ENCODE results near the gene TMEM120A. TPM values are rescaled to one million over a fixed set of nuclear protein-coding genes. Genes with fewer than 3 reads are reported as not detected.
"Not testable (repeated sequence)": the region's sequence is repeated elsewhere in the genome, so short reads cannot be mapped to it uniquely, and the experiment has no call there.

Gene TMEM120A
- total RNA-seq, 1 experiment from 2014 or later: 71.0 TPM

DNA sequence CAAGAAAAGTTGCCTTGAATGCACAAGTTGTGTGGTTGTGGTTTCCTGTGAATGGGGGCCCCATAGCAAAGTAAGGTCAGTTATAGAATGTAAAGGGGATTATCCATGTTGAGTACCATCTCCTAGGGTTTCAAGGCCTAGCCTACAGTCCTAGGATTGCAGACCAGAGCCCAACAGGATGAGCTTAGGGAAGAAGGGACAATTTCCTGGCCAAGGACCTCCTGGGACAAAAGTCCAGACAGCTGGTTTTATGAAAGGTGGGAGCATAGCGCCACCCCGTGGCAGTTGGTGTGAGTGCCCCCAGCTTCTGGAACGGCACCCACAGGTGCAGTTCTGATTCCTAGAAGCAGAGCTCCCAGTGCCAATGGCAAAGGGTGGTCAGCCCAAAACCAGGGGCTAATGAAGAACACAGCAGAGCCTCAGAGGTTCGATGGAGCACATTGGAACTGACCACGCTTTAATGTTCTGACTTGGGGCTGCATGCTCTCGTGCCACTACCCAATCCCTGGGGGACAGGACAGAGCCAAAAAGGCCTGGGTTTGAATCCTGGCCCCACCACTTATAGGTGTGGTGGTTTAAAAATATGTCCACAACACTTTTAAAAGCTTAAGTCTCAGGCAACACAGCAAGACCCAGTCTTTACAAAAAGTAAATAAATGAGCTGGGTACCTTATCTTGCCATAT is 25.8 kb upstream of the TMEM120A start:
- intact Hi-C loops (cut with micrococcal nuclease; ENCODE audit: unreplicated experiment) (loop anchor here (1.0 kb wide), 1 partner anchor 154 kb away; no protein-coding TSS in a partner anchor), in situ Hi-C loops (cut with HindIII; ENCODE audit: low pct_unique_long_range_greater_than_20kb, low sequenced_read_pairs) (no loop called here)
- ATAC-seq (peak; percentile 90), DNase-seq (ENCODE audit: low read depth, low spot score) (peak; percentile 48)
- no peaks in the 10 kb centered on the region for H3K4me1 ChIP-seq (ENCODE audit: control insufficient read depth, insufficient read depth, low read length)
- no peaks in the 10 kb centered on the region for H3K27me3 ChIP-seq (ENCODE audit: control insufficient read depth, insufficient read depth, low read length)
- TF ChIP-seq, protein P1, sequence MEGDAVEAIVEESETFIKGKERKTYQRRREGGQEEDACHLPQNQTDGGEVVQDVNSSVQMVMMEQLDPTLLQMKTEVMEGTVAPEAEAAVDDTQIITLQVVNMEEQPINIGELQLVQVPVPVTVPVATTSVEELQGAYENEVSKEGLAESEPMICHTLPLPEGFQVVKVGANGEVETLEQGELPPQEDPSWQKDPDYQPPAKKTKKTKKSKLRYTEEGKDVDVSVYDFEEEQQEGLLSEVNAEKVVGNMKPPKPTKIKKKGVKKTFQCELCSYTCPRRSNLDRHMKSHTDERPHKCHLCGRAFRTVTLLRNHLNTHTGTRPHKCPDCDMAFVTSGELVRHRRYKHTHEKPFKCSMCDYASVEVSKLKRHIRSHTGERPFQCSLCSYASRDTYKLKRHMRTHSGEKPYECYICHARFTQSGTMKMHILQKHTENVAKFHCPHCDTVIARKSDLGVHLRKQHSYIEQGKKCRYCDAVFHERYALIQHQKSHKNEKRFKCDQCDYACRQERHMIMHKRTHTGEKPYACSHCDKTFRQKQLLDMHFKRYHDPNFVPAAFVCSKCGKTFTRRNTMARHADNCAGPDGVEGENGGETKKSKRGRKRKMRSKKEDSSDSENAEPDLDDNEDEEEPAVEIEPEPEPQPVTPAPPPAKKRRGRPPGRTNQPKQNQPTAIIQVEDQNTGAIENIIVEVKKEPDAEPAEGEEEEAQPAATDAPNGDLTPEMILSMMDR (IDR thresholded peaks at IDR 0.05): peak; percentile 88
- no peak for TF ChIP-seq TCF7L2 (IDR thresholded peaks at IDR 0.05; ENCODE audit: low read depth, low read length)
- ChIA-PET POLR2A (no interaction called here), CTCF (interaction anchor here (0.8 to 1.4 kb wide), 3 partner anchors 11 to 258 kb away, joined by 3 to 9 read pairs (median 3); no protein-coding TSS in a partner anchor)
- no peaks in the 10 kb centered on the region for H3K36me3 ChIP-seq (ENCODE audit: control insufficient read depth, insufficient read depth, low read length)
- no peaks in the 10 kb centered on the region for H3K9me3 ChIP-seq (ENCODE audit: control insufficient read depth, insufficient read depth, low read depth, low read length)
- no TSS peak for BruUV-seq (replicated peaks)
- no peak overlapping the region for H3K4me3 ChIP-seq (ENCODE audit: low read depth in 2 of 2, low read length in 2 of 2)
- no peak overlapping the region for H3K27ac ChIP-seq (ENCODE audit: low read length)

DNA sequence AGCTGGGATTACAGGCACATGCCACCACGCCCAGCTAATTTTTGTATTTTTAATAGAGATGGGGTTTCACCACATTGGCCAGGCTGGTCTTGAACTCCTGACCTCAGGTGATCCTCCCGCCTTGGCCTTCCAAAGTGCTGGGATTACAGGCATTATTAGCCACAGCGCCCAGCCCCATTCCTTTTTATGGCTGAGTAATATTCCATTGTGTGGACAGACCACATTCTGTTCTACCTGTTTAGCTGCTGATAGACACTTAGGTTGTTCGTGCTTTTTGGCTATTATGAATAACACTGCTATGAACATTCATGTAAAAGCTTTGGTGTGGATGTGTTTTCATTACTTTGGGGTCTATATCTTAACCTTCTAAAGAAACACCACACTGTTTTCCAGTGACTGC is 24.1 kb upstream of the TMEM120A start:
- H3K27ac ChIP-seq (ENCODE audit: low read length); H3K4me1 ChIP-seq (ENCODE audit: control insufficient read depth, insufficient read depth, low read length); H3K36me3 ChIP-seq (ENCODE audit: control insufficient read depth, insufficient read depth, low read length); CTCF ChIA-PET; in situ Hi-C loops (cut with HindIII; ENCODE audit: low pct_unique_long_range_greater_than_20kb, low sequenced_read_pairs); intact Hi-C loops (cut with micrococcal nuclease; ENCODE audit: unreplicated experiment); H3K4me3 ChIP-seq (ENCODE audit: low read depth in 2 of 2, low read length in 2 of 2); ATAC-seq; H3K27me3 ChIP-seq (ENCODE audit: control insufficient read depth, insufficient read depth, low read length); DNase-seq (ENCODE audit: low read depth, low spot score); POLR2A ChIA-PET; BruUV-seq (replicated peaks); H3K9me3 ChIP-seq (ENCODE audit: control insufficient read depth, insufficient read depth, low read depth, low read length): not testable (repeated sequence)

DNA sequence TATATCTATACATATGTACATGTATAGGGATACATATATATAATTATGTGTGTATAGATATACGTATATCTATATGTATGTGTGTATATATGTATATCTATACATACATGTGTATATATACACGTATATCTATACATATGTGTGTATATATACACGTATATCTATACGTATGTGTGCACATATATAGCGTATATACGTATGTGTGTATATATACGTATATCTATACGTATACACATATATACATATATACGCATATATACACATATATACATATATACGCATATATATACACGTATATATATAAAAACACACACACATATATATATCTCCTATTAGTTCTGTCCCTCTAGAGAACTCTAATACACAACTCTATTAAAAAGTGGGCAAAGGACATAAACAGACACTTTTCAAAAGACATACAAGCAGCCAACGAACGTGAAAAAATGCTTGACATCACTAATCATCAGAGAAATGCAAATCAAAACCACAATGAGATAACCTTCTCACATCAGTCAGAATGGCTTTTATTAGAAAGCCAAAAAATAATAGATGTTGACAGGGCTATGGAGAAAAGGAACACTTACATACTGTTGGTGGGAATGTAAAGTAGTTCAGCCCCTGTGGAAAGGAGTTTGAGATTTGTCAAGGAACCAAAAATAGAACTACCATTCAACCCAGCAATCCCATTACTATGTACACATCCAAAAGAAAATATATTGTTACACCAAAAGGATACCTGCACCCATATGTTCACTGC is 22.0 kb upstream of the TMEM120A start:
- H3K27ac ChIP-seq (ENCODE audit: low read length): no peak overlapping the region
- intact Hi-C loops (cut with micrococcal nuclease; ENCODE audit: unreplicated experiment) (no loop called here), in situ Hi-C loops (cut with HindIII; ENCODE audit: low pct_unique_long_range_greater_than_20kb, low sequenced_read_pairs) (no loop called here)
- TF ChIP-seq SIN3A (IDR thresholded peaks at IDR 0.05; ENCODE audit: borderline replicate concordance, insufficient read depth, low read depth, low read length): no peak
- no peak for TF ChIP-seq POLR2AphosphoS5 (IDR thresholded peaks at IDR 0.05; ENCODE audit: low read depth, low read length)
- TF ChIP-seq, protein P2, sequence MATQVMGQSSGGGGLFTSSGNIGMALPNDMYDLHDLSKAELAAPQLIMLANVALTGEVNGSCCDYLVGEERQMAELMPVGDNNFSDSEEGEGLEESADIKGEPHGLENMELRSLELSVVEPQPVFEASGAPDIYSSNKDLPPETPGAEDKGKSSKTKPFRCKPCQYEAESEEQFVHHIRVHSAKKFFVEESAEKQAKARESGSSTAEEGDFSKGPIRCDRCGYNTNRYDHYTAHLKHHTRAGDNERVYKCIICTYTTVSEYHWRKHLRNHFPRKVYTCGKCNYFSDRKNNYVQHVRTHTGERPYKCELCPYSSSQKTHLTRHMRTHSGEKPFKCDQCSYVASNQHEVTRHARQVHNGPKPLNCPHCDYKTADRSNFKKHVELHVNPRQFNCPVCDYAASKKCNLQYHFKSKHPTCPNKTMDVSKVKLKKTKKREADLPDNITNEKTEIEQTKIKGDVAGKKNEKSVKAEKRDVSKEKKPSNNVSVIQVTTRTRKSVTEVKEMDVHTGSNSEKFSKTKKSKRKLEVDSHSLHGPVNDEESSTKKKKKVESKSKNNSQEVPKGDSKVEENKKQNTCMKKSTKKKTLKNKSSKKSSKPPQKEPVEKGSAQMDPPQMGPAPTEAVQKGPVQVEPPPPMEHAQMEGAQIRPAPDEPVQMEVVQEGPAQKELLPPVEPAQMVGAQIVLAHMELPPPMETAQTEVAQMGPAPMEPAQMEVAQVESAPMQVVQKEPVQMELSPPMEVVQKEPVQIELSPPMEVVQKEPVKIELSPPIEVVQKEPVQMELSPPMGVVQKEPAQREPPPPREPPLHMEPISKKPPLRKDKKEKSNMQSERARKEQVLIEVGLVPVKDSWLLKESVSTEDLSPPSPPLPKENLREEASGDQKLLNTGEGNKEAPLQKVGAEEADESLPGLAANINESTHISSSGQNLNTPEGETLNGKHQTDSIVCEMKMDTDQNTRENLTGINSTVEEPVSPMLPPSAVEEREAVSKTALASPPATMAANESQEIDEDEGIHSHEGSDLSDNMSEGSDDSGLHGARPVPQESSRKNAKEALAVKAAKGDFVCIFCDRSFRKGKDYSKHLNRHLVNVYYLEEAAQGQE (IDR thresholded peaks at IDR 0.05; ENCODE audit: insufficient read depth in 1 of 2, low read depth in 2 of 2, low read length in 1 of 2): no peak
- TF ChIP-seq, protein P1 (IDR thresholded peaks at IDR 0.05): no peak
- TF ChIP-seq TCF7L2 (IDR thresholded peaks at IDR 0.05; ENCODE audit: low read depth, low read length): no peak
- H3K36me3 ChIP-seq (ENCODE audit: control insufficient read depth, insufficient read depth, low read length): no peaks in the 10 kb centered on the region
- H3K9me3 ChIP-seq (ENCODE audit: control insufficient read depth, insufficient read depth, low read depth, low read length): no peaks in the 10 kb centered on the region
- no peaks in the 10 kb centered on the region for H3K4me1 ChIP-seq (ENCODE audit: control insufficient read depth, insufficient read depth, low read length)
- H3K4me3 ChIP-seq (ENCODE audit: low read depth in 2 of 2, low read length in 2 of 2): no peak overlapping the region
- DNase-seq (ENCODE audit: low read depth, low spot score): no peak
- BruUV-seq (replicated peaks): no TSS peak
- ChIA-PET CTCF (no interaction called here), POLR2A (no interaction called here)
- no peaks in the 10 kb centered on the region for H3K27me3 ChIP-seq (ENCODE audit: control insufficient read depth, insufficient read depth, low read length)
- ATAC-seq: no peak

Measured in Panc1 (cell line).